ENCODE results near the gene ETNK1.
"Not testable (repeated sequence)": the region's sequence is repeated elsewhere in the genome, so short reads cannot be mapped to it uniquely, and the experiment has no call there.

Gene ETNK1

DNA sequence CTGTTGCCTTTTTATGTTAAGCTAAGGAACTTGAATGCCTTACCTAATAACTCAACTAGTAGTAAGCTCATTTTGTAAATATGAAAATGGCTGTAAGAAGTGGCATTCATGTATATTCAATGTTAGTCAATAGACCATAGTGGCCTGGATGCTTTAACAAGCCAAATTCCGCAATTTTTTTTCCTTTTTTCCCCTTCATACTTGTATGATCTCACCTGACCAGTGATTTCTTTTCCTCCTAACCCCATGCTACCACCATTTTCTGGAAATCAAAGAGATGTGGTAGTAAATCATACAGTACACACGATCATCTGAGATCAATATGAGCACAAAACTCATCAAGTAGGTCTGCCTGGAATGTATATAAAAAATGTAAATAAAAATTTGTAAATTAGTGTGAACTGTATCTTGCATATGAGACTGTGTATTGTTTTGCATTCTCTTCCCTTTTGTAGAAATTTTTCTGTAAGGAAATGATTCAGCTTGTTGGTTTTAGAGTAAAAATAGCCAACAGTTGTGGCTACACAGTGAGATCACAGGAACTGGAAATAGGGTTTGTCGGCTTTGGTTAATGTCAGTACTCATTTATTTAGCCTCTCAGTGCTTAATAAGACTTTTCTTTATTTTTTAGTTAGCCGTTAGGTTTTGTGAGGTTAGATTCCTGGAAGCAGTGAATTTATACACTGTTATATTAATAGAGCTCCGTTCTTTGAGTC is 62.5 kb downstream of the ETNK1 start:
- no peak for DNase-seq (ENCODE audit: low read depth)

DNA sequence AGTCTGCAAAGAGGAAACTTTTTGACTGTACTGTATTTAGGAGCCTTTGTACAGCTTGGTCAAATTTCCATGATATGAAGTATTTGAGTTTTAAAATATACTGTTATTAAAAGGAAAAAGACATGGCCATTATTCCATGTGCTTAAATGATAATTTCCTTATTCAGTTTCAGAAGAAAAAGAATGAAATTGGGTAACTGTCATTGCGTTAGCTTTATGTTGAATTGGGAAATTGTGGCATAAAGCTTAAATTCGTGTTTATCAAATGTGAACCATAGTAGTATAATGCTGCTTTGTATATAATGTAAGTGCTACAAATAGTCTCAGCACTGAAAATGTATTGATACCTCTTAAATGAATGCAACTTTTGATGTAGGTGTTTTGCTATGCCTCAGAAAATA is 64.9 kb downstream of the ETNK1 start:
- DNase-seq (ENCODE audit: low read depth) = no peak

DNA sequence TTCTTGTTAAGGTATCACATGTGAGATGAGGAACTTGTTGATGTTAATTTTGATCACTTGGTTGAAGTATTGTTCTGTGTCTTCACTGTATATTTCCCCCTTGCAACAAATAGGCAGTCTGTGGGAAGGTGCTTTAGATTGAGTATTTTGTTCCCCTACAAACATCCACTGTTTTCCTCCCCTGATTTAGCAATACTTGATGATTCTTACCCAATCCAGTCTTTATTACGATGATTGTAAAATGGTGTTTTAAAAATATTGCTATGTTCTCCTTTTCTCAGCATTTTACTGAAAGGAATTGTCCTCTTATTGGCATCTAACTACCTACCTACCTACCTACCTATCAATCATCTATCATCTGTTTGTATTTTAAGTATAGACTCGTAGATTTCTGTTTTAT is 66.3 kb downstream of the ETNK1 start:
- no peak for DNase-seq (ENCODE audit: low read depth)

DNA sequence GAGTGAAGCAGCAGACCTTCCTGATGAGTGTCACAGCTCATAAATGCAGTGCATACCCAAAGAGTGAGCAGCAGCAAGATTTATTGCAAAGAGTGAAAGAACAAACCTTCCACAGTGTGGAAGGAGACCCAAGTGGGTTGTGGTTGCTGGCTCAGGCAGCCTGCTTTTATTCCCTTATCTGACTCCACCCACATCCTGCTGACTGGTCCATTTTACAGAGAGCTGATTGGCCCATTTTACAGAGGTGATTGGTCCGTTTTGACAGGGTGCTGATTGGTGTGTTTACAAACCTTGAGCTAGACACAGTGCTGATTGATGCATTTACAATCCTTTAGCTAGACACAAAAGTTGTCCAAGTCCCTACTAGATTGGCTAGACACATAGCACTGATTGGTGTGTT is 67.5 kb downstream of the ETNK1 start:
- not testable (repeated sequence) for DNase-seq (ENCODE audit: low read depth)

DNA sequence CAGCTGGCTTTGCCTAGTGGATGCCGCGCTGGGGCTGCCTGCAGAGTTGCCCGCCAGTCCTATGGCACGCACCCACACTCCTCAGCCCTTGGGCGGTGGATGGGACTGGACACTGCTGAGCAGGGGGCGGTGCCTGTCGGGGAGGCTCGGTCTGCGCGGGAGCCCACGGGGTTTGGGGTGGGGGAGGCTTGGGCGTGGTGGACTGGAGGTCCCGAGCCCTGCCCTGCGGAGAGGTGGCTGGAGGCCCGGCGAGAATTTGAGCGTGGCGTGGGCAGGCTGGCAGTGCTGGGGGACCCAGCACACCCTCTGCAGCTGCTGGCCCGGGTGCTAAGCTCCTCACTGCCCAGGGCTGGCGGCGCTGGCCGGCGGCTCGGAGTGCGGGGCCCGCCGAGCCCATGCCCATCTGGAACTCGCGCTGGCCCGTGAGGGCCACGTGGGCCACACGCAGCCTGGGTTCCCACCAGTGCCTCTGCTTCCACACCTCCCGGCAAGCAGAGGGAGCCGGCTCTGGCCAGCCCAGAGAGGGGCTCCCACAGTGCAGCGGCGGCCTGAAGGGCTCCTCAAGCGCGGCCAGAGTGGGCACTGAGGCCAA is 68.1 kb downstream of the ETNK1 start:
- no peak for DNase-seq (ENCODE audit: low read depth)

DNA sequence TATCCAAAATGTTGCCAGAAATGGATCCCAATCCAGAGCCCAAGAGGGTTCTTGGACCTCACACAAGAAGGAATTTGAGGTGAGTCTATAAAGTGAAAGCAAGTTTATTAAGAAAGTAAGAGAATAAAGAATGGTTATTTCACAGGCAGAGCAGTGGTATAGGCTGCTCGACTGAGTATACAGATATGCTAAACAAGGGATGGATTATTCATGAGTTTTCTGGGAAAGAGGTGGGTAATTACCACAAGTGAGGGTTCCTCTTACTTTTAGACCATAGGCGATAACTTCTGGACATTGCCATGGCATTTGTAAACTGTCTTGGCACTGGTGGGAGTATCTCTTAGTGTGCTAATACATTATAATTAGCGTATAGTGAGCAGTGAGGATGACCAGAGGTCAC is 73.6 kb downstream of the ETNK1 start:
- DNase-seq (ENCODE audit: low read depth) = no peak

DNA sequence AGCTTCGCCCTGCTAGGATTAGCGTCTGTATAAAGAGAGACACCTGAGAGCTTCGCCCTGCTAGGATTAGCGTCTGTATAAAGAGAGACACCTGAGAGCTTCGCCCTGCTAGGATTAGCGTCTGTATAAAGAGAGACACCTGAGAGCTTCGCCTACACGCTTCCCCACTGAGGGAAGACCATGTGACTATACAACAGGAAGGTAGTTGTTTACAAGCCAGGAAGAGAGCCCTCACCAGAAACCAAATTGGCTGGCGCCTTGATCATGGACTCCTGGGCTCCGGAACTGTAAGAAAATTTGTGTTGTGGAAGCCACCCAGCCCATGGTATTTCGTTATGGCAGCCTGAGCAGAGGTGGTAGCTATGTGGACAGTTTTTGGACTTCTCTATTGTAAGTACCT is 74.7 kb downstream of the ETNK1 start:
- DNase-seq (ENCODE audit: low read depth) = not testable (repeated sequence)

DNA sequence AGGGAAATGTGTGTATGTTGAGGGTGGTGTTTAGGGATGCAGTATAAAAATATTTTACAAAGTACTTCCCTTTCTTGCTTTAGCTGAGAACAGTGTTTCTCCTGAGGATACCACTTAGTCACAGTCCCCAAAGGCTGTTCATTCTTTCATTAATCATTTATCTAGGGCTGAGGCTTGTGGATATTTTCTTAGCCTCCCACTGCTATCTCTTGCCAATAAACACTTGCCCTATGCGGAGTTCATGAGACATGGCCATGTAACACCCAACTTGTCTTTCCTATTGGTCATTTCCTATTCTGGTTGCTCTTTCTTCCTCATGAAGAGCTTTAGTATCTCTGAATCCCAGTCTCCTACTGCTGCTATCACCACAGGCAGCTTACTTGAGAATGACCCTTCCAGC is 75.1 kb downstream of the ETNK1 start:
- no peak for DNase-seq (ENCODE audit: low read depth)

DNA sequence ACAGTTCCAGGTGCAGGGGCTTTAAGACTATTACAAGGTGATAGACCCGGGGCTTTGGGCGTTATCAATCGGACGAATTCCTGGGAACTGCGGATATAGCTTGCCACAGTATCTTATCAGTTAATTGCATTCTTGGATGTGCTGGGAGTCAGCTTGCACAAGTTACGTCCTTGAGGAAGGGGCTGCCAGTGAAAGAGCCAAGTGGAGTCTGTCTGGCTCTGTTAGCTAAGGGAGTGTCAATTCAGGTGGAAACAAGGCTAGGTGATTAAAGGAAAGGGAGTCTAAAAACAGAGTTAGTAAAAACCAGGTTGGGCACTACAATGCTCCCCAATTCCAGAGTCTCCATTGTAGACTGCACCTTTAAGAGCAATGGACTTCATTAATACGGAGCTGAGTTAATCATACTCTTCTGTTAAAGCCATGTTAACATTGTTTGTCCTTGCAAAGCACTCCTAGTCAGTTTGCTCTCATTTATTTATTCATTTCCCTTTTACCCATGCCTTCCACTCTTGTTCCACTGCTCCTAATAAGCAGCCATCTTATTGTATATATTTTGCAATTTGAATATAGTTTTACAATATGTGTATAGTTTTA is 76.3 kb downstream of the ETNK1 start:
- DNase-seq (ENCODE audit: low read depth) = not testable (repeated sequence)

DNA sequence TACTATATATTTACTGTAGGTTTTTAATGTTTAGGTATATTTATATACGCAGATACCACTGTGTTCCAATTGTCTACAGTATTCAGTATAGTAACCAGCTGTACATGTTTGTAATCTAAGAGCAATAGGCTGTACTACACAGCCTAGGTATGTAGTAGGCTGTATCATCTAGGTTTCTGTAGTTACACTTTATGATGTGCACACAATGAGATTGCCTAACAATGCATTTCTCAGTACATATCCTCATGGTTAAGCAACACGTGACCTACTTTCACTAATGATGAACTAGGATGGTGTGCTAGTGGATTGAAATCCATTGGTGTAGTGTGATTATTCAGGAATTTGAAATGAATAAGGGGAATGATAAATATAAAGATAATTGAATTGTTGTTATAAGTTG is 77.7 kb downstream of the ETNK1 start:
- DNase-seq (ENCODE audit: low read depth) = no peak

DNA sequence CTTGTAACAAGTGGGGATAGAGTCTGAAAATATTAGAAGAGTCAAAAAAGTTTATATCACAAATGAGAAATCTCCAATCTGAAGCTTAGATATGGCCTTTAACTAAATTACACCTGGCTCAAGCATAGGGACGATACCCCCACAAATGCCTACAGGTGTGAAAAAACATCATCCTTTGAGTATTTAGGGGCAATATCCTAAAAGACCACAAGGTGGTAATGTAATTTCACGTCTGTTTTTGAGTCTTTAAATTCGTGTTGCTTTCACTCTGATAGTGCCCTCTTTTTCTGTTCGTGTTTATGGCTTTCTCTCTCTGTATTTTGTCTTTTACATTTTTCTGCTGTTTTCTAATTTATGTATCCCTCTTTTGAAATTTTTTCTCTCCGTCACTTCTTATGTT is 84.3 kb downstream of the ETNK1 start:
- DNase-seq (ENCODE audit: low read depth) = no peak

DNA sequence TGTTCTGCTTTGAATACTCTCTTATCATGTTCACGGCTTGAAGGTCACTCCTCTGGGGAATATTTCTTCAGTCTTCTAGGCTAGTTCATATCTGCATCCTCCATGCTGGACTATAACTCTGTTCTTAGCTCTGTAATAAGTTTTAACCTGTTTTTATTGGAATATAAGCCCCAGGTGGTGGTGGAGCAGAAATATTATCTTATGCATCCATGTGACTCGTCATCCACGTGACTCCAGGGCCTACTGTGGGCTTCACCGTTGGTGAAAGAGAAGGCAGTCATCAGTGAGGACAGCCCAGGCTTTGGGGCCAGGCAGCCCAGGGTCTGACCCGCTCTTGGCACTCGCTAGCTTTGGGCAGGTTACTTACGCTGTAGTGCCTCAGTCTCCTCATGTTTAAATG is 87.1 kb downstream of the ETNK1 start:
- DNase-seq (ENCODE audit: low read depth) = no peak

DNA sequence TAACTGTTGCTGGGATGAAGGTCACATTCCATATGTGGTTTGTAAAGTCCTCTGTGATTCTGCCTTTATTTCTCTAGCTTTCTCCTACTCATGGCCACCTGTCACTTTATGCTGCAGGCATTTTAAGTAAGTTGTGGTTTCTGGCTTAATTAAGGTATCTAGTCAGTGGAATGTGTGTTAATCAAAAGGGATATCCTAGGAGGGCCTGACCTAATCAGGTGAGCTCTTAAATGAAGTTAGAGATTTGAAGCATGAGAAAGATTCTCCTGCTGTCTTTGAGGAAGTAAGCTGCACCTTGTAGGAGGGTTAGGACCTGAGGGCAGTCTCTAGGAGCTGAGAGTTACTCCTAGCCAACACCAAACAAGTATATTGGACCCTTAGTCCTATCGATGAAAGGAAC is 90.3 kb downstream of the ETNK1 start:
- no peak for DNase-seq (ENCODE audit: low read depth)

DNA sequence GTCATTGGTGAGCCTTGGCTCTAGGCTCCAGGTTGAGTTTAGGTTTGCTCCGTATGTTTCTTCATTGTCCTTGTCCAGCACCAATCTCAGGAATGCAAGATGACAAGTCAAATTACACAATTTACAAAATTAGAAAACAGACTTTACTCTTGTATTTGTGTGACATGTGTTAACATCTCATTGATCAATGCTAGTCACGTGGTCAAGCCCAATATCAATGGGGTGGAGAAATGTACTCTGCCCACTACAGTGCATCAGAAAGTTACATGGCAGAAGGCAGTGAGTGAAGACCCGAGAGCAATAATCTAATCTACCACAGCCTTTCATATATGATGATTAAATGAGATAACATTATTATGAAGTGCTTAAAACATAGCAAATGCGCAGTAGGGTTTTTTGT is 94.8 kb downstream of the ETNK1 start:
- DNase-seq (ENCODE audit: low read depth) = no peak

DNA sequence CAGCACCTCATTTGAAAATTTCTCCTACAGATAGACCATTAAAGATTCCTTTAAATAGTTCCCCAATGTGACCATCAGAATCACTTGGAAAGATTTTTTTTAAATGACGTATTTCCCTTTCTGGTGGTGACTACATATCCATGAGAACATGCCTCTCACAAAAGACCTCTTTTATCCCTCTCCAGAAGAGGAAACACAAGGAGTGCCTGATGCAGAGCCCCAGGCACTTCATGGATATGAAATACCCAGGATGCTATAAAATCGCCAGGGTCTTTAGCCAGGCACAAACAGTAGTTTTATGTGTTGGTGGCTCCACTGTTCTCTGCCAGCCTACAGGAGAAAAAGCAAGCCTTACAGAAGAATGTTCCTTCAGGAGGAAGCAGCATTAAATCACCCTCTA is 97.1 kb downstream of the ETNK1 start:
- no peak for DNase-seq (ENCODE audit: low read depth)

DNA sequence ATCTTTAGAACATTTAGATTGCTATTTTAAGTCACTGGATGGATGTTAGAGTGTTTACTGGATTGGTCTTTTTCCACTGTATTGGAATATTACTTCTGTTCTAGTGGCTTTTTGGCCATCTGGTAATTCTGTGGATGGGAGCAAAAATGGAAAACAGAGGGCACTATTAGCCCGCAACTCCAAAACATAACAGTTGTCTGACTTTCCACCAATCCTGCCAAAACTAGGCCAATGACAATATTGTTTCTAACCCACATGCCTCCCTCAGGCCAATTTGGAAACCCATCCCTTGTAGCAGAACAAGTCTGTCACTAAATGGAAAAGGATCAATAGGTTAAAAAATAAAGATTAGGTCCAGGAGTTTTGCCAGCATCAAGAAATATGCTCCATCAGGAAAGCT is 97.8 kb downstream of the ETNK1 start:
- DNase-seq (ENCODE audit: low read depth) = no peak

DNA sequence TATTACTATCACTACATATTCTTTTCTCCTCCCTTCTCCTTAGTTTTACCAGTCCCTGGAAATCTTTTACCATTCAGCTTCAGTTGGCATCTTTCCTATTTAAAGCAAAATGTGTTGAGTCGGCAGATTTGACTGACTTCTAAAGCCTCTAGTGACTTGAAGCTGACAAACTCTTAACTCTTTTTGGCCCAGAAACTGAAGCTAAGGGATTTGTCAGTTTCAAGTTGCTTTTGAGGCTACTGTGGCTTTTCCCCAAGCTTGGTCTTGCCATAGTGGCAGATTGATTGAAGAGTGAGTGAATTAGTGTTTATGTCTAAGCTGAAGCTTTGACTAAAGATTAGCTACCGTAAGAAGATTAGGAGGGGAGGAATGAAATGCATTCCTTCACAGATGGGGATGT is 104.0 kb downstream of the ETNK1 start:
- DNase-seq (ENCODE audit: low read depth) = no peak

DNA sequence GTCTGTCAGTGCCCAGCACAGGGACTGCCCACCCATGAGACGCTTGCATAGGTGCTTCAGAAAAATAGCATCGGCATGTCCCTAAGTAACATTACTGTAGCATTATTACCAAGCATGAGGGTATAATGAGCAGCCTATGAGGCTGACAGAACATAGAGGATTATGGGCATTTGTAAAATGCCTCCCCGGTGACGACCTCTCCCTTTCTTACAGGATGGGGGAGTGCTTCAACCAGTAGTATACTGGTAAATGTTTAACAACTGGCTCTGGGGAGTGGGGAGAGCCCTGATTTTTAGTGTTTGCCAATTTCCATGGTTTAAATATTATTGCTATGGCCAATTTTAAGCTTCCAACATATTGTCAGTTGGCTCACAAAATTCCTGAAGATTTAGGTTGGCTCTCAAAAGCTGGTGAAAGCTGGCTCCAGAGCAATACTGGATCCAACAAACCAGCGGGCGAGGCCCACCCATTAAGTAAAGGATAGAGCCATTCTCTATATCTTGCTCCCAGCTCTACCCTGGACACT is 104.5 kb downstream of the ETNK1 start:
- DNase-seq (ENCODE audit: low read depth) = no peak

DNA sequence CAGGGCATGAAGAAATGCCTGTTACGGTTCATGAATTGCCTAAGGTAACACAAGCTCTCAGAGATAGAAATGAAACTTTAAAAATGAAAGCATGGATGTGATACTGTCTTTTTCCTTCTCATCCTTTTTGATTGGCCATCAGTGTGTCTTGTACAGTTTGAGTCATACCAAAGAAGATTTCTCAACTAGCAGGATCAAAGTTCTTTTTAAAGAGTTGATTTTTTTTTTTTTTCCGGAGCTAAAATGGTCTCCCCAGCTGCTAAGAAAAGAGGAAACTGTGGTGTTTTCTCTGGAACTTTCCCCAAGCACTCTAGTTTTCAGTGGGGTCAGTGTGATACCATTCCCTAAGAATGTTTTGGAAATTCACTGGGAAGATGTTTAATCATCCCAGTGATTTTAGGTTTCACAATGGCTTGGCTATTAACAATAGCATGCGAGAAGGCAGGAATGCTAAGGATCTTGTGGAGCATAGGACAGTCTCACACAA is 105.0 kb downstream of the ETNK1 start:
- no peak for DNase-seq (ENCODE audit: low read depth)

DNA sequence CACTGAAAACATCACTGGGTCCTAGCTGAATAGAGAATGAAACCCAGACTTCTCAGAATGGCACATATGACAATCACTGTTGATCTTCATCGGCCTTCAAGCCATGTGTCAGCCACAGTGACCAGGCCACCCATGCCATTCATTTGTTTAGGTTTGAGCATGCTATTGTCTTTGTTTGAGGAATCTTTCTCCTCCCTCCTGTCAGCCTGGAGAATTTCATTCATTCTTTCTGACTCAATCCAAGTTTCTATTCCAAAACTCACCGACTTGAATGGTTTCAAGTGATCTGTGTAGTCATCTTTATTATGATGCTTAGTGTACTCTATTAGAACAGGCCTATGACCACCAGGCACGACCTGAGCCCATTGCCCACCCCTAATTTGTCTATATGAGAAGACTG is 106.3 kb downstream of the ETNK1 start:
- DNase-seq (ENCODE audit: low read depth) = no peak

DNA sequence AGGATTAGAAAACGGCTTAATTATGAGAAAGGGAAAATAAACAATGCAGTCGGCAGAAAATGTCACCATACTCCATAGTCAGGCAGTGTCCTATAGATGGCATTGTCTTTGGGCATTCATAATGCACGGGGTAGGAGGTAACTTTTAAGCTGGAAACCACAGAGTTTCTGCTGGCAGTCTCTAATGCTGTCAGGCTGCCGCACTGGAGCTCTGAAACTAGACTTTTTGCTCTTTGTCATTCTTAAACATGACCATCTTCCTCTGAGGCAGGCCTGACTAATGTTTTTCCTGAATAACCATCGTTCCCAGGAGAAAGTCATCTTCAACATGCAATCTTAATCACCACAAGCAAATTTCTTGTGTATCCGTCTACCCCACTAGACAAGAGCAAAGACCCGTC is 108.8 kb downstream of the ETNK1 start:
- DNase-seq (ENCODE audit: low read depth) = no peak

DNA sequence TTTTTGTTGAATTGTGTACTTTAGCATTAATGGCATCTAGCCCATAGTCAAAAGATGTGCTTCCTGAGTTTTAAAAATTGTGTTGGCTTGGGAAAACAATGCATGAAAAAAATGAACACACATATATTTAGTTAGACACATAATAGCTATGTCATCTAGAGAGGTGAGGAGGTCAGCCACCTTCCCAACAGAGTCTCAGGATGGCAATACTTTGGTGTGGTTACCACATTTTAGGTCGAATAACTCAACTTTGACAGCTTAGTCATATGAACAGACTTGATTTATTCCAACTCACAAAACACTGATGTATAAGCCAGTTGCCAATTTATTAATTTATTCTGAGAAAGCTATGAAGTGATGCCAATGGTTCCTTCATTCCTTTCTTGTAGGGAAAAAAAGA is 114.0 kb downstream of the ETNK1 start:
- DNase-seq (ENCODE audit: low read depth) = no peak
